Central memory CD4-positive, alpha-beta T cell (primary cell): Measurements from ENCODE around the gene GOLGA7B.

ENCODE experiments used
- DNase-seq: peaks from one replicate; pipeline ENCODE4 v3.0.0; 2022

Gene GOLGA7B

DNA sequence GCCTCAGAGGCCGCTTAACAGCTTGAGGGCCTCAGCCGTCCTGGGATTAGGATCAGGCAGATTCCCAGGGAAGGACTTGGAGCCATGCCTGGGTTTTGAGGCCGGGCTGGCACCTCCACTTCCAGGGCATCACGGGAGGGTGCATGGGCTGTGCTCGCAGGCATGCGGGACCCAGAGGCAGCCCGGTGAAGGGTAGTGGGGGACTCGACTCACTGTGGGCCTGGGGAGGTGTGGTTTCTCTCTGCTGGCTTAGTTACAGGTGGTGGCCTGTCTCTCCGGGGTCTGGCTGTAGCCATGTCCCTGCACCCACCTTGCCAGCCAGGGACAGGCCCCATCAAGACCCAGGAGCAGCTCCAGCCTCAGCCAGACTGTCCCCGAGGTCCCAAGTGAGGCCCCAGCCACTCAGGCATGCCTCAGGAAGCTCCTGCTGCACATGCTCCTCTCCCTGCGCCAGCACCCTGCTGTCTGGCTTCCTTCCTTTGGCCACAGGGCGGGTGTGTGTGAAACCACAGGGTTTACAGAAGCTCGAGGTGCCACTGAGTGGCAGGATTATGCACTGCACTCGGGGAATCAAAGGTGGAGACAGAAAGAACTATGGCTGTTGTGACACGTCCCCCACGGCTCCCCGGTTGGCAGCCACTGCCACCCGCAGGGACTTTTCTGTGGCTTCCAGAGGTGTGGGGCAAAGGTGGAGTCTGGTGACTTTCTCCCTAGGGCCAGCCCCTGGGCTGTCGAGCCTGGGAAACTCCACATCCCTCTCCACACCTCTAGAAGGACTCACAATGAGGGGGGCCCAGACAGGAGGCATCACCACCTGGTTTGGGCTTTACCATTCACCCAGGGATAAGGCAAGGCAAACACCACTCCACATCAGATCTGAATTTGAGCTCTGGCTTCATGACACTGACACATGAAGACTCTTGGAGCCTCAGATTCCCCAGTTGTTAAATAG lies 19.7 kb downstream of the GOLGA7B start:
- DNase-seq = peak; percentile 82

- DNase-seq = no peak
Observed at GRCh38 chr10:97870990-97871389, 21.3 kb downstream of the GOLGA7B start.

- no peak for DNase-seq
Observed at GRCh38 chr10:97873569-97873968, 23.9 kb downstream of the GOLGA7B start.

DNA sequence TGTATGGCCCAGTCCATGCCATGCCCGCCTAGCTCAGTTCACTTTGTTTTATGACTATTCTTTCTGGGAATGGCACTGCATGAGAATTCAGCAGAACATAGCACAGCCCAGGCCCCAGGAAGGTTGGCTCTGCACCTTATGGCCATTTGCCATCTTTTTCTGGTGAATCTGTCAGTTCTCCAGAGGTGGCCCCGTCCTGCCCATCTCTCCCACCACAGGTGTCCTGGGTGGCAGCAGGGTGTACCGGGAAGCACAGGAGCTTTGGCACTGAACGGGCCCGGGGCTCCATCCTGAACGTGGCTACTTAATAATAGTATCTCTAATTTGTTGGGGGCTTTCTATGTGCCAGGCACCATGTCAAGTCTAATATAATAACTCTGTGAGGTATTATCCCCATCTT lies 24.7 kb downstream of the GOLGA7B start:
- DNase-seq = no peak

DNA sequence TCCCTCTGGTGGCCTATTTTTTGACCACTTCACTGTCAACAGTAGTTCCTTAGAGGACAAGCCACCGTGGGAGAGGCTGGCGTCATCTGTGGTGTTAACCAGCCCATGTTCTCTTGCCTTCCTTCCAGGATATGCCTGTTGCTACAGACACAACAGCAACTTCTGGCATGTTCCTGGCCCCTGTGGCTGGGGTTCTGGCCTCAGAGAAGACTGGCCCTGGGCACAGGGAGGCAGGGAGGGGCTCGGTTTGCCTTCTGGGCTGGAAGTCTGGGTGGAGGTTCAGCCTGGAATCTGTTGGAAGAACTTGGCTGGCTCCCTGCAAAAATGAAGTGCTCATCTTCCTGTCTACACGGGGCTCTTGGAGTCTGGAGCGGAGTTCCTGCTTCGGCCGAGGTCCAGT lies 25.7 kb downstream of the GOLGA7B start:
- DNase-seq = no peak

- DNase-seq = no peak
Observed at GRCh38 chr10:97876402-97876801, 26.8 kb downstream of the GOLGA7B start.

DNA sequence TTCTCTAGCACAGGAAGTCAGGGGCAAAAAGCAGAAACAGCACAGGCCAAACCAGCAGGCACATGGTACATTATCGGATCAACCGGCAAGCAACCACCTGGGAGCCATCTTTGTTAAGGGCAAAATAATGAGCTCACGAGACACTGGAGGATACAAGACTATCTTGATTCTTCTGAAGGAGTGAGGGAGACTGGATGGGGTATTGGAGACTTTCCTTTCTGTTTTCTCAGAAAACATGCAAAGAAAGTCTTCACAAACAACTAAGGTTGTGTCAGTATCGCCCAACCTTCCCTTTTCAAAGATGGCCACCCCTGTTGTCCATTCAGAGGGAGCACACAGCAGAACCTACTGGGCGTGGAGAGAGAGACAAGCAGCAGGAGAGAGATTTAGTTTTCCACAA lies 29.6 kb downstream of the GOLGA7B start:
- no peak for DNase-seq

DNA sequence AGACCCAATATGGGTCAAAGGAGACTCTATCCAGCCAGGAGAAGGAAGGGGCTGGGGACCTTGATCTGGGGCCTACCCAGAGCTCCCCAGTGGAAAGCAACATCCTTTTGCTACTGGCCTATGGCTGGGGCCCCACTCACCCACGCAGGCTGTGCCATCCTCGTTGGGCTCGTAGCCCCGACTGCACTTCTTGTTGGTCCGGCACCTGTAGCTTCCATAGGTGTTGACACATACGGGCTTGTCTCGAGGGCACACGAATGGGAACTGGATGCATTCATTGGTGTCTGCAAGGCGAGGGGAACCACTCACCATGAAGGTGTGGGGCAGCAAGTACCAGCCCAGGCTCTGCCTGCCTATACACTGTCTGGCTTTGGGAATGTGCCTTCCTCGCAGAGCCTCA lies 30.5 kb downstream of the GOLGA7B start:
- DNase-seq = no peak

GRCh38 chr10:97882142-97883091 lies 32.8 kb downstream of the GOLGA7B start:
- DNase-seq = no peak

GRCh38 chr10:97883092-97883485 lies 33.4 kb downstream of the GOLGA7B start:
- no peak for DNase-seq

DNA sequence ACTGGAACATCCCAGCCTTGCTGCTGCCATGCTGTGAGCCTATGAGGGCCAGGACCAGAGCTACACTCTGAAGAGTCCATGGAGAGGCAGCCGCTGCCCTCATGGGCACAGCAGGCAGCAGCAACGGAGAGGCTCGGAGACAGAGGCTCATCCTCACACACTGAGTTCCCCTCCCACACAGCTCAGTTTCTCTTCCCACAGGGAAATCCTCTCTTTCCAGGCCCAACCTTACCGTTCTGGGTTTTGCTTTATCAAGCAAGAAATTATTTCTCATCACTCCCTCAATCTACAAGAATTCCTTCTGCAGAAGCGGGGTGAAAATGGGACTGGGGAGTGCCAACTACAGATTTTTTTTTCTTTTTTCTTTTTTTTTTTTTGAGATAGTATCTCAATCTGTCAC lies 36.6 kb downstream of the GOLGA7B start:
- no peak for DNase-seq

DNA sequence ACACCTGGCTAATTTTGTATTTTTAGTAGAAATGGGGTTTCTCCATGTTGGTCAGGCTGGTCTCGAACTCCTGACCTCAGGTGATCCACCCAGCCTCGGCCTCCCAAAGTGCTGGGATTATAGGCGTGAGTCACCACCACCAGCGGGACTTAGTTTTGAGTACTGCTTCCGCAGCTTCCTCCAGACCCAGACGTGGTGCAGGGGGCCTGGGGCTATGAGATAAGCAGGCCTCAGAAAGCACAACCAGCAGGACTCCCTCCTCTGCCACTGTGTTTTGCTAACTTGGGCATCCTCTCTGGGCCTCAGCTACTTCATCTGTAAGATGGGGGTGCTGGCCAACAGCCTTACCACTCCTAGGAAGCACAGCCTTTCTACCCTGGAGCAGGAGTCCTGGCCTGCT lies 37.8 kb downstream of the GOLGA7B start:
- no peak for DNase-seq

DNA sequence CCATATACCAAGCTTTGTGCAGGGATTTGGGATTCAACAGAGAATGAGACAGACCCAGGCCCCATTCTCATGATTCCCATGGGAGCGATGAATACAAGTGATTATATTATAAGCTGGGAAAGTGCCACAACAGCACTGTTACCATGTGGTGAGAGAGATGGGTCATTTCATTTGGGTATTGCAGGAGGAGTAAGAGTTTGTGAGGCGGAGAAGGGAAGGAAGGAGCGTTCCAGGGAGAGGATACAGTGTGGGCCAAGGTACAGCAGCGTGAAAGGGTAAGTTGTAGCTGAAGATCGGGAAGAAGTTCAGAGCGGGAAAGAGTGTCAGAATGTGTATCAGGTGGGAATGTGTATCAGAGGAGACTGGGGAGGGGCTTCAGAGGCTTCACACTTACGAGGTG lies 38.5 kb downstream of the GOLGA7B start:
- no peak for DNase-seq

GRCh38 chr10:97888641-97889262 lies 39.1 kb downstream of the GOLGA7B start:
- no peak for DNase-seq

GRCh38 chr10:97889461-97890265 lies 40.0 kb downstream of the GOLGA7B start:
- no peak for DNase-seq

DNA sequence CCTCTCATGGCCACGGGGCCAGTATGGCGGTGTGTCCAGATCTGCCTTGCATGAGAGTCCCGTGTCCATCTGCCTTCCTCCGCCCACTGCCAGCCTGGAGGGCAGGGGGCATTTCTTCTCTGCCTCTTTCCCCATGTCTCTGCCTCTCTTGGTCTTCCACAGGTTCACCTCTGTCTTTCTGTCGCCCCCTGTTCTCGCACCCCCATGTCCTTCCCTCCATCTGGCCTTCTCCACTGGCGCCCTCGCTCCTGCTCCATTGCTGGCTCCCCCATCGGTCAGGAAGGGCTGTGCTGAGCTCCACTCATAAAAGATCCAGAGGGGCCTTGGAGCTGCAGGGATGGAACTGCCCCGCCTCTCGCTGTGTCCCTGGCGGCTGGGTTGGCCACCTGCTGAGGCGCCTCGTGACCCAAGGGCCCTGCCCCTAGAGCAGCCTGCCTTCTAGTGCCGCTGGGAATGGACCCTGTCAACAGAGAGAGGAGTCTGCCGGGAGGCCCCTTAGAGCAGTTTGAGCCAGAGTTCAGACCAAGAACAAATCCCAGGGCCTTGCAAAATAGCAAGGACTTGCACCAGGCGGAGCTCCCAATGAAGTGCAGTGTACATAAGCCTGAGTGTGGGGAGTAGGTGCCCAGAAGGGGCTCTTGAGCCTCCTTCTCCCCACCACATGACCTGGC lies 42.0 kb downstream of the GOLGA7B start:
- DNase-seq = no peak

DNA sequence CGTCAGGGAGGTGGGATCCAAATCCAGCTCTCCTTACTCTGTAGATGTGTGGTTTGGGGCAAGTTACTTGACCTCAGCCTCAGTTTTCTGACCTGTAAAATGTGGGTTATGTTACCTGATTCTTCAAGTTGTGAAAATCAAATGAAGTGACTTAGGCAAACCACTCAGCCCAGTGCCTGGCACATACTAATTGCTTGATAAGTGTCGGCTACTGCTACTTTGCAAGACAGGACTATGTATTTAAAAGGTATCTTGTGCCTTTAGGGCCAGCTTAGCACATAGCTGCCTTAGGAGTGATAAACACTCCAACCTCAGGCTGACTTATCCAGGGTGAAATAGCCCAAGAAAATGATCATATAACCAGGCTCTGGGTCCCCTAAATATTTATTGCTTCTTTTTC lies 42.9 kb downstream of the GOLGA7B start:
- DNase-seq = no peak

DNA sequence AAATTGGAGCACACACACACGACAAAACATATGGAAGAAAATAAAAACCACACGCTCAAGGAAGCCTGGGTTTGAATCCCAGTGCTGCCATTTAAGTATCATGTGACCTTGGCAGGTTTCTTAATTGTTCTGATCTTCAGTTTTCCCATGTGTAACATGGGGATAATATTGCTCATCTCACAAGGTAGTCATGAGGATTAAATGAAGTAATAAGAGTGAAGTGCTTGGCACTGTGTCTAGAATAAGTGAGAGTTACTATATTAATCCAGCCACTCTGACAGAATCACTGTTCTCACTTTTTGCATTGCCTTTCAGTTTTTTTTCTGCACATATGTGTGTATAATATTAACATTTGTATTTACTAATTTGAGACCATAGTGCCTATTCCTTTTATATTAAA lies 43.3 kb downstream of the GOLGA7B start:
- DNase-seq = no peak

DNA sequence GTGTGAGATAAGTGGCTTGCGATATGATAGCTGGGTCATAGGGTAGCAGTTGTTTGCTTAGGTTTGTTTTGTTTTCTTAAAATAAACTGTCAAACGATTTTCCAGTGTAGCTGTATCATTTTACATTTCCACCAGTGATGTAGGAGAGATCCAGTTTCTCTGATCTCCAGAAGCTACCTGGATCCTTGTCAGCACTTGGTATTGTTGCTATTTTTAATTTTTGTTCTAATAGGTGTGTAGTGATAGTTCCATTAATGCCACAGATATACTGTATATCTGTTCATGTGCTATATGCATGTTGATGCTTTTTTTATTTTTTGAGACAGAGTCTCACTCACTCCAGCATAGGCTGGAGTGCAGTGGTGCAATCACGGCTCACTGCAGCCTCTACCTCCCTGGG lies 44.4 kb downstream of the GOLGA7B start:
- no peak for DNase-seq

DNA sequence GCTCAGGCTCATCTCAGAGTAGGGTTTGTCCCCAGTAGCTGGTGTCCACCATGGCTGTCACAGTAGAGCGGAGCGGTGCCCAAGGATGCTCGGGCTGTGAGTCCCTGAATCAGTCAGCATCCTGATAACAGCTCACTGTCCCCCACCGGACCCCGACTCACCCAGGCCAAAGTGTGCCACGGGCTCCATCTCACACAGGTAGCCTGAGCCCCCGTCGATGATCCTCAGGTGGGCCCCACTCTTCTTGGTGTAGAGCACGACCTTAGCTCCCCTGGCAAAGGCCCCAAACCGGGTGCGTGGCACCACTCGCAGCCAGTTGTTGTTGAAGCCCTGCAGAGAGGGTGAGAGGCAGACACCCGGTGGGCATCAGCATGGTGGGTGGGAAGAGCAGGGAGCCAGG lies 45.4 kb downstream of the GOLGA7B start:
- no peak for DNase-seq

DNA sequence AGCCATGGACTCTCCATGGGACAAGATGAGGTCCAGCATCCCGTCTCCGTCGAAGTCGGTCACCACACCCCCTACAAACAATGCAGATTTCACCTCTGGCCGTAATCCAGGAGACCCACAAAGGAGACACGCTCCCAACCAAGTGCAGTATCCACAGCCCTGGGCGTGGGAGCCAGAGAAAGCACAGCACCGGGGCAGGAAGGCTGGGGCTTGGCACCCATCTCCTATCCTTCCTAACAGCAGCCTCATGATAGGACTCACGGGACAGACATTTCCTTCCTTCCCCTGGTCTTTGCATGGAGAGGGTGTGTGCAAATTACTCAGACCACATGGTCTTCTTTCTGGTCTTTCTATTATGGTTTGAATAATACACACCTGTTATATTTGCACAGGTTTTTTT lies 46.3 kb downstream of the GOLGA7B start:
- no peak for DNase-seq
